NCI-H2196 treated with DMSO at 0.1 percent for 48 hours (cell line): ENCODE results near the gene PIAS1.
"Not testable (repeated sequence)": the region's sequence is repeated elsewhere in the genome, so short reads cannot be mapped to it uniquely, and the experiment has no call there.

Experiments
- DNase-seq: peaks from one replicate; lab custom pipeline; 2025; ENCODE audit not compliant: unreplicated experiment; lab: John Stamatoyannopoulos, UW

Gene PIAS1

GRCh38 chr15:68053701-68054627 is at the start of gene PIAS1:
Gene PIAS1 (plus strand): TSS chr15:68054315. CDS start chr15:68054327, 12 bp downstream.
- DNase-seq: peak; percentile 71

- not testable (repeated sequence) for DNase-seq
Observed at GRCh38 chr15:68007642-68008041, 46.5 kb upstream of the PIAS1 start.

DNA sequence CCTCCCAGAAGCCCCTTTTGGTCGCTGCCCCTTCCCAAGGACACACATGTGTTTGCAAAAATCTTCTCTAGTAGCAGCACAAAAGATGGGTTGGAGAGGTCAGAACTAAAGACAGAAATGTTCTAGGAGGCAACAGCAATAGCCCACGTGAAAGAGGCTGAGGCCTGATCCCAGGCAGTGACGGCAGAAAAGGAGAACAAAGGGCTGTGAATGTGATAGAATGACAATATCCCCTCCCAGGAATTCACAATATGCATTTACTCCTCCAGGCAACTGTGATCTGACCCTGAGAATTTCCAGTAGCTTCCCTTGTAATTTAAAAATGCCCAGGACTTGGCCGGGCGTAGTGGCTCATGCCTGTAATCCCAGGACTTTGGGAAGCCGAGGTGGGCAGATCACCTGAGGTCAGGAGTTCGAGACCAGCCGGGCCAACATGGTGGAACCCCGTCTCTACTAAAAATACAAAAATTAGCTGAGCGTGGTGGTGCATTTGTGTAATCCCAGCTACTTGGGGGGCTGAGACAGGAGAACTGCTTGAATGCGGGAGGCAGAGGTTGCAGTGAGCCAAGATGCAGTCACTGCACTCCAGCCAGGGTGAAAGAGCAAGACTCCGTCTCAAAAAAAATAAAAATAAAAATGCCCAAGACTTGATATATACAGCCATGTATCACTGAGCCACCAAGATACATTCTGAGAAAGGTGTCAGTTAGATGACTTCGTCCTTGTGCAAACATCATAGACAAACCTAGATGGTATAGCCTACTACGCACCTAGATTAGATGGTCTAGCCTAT is 43.6 kb upstream of the PIAS1 start:
- no peak for DNase-seq

DNA sequence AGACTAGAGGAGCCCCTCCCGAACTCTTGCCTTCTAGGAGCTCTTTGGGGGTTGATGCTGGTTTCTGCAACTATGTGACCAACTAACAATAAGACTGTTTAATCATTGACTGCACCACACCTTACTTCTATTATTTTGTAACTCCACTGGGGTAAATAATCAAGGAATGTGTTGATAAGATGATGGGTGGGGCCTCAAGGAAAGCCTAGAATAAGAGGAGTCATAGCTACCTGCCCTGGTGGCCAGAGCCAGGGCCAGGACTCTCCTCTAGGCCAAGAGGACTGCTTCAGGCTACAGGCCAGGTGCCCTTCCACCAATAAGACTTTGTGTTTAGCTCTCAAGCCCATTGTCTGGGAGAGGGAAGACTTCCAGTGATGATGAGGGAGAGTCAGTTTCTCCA is 41.2 kb upstream of the PIAS1 start:
- no peak for DNase-seq

DNA sequence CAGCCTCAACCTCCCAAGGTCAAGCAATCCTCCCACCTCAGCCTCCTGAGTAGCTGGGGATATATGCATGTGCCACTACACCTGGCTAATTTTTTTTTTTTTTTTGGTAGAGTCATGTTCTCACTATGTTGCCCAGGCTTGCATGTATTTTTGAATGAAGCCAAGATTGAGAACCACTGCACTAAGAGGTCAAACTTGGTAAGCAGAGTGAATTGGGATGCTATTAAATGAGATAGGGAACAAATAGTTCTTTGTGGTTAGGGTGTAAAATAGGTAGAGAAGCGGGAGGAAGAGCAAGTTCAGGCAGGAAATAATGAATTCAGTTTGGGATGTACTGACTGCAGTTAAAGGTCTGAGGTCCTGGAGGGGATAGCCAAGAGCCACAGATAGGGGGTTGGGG is 39.9 kb upstream of the PIAS1 start:
- DNase-seq: no peak

- DNase-seq: no peak
Observed at GRCh38 chr15:68015244-68015643, 38.9 kb upstream of the PIAS1 start.

DNA sequence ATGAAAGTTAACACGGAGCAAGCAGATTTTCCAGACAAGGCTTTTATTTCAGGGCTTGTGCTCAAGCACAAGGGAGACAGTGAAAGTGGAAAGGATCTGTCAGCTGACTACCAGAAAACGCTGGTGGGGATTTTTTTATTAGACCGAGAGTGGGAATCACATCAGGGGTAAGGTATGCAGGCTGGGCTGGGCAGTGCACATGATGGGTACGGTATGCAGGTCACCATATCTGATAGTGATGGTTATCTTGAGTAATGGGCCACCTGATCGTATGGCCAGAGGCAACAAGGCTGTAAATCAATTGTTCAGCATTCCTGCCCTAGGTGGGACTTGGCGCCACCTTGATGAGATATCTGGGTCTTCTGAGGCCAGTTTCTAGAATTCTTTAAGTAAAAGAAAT is 36.9 kb upstream of the PIAS1 start:
- no peak for DNase-seq

DNA sequence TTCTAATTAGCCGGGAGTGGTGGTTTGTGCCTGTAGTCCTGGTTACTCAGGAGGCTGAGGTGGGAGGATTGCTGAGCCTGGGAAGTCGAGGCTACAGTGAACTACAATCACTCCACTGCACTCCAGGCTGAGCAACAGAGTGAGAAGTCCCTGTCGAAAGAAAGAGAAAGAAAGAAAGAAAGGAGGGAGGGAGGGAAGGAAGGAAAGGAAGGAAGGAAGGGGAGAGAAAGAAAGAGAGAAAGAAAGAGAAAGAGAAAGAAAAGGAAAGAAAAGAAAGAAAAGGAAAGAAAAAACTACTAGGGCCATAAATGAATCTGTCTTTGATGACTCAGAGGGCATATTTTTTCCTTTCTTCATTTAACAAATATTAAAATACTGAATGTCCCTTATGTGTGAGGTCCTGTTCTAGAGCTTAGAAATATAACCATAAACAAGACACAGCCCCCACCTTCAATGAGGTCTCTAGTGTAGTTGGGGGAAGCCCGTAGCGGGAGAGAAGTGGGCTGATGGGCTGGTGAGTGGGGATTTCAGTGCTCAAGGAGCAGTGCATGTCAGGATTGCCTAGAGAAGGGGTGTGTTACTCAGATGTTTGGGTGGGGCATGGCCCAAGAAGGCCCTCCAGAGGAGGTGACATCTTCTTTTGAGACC is 35.2 kb upstream of the PIAS1 start:
- no peak for DNase-seq

GRCh38 chr15:68019814-68020525 is 34.1 kb upstream of the PIAS1 start:
- DNase-seq: no peak

DNA sequence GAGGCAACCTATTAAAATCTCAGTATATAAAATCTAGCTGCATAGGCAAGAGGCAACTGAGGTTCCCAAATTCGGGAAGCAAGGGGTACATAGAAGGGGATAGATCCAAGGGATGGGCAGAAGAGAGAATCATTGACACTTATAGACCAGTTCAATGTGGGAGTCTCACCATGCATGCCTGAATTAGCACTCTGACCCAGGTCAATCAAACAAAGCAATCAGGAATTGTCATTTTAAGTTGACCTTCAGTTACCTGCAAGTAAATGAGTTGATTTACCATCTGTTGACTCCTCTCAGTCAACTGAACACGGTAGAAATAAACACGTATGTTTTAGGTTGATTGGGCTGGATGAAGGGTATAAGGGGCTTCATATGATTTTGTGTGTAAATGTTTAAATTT is 33.4 kb upstream of the PIAS1 start:
- DNase-seq: no peak

DNA sequence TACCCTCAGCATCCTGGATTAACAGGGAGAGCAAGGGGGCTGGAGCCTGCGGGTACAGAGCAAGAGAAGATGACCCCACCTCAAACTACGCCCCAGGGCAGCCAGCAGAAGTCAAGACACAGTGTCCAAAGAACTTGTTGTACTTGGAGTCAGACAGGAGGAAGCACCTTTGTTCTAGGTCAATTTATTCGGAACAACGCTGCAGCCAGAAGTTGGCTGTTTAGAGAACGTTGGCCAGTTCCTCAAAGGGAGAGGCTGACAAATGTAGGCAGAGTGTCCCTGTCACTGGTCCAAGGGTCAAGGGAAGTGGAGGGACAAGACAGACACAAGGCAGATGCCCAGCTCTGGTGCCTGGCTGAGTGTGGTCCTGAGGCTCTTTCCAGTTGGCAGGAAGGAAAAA is 32.1 kb upstream of the PIAS1 start:
- no peak for DNase-seq

GRCh38 chr15:68023307-68024101 is 30.6 kb upstream of the PIAS1 start:
- DNase-seq: no peak

GRCh38 chr15:68025835-68026424 is 28.2 kb upstream of the PIAS1 start:
- DNase-seq: no peak

- DNase-seq: no peak
Observed at GRCh38 chr15:68027388-68027787, 26.7 kb upstream of the PIAS1 start.

DNA sequence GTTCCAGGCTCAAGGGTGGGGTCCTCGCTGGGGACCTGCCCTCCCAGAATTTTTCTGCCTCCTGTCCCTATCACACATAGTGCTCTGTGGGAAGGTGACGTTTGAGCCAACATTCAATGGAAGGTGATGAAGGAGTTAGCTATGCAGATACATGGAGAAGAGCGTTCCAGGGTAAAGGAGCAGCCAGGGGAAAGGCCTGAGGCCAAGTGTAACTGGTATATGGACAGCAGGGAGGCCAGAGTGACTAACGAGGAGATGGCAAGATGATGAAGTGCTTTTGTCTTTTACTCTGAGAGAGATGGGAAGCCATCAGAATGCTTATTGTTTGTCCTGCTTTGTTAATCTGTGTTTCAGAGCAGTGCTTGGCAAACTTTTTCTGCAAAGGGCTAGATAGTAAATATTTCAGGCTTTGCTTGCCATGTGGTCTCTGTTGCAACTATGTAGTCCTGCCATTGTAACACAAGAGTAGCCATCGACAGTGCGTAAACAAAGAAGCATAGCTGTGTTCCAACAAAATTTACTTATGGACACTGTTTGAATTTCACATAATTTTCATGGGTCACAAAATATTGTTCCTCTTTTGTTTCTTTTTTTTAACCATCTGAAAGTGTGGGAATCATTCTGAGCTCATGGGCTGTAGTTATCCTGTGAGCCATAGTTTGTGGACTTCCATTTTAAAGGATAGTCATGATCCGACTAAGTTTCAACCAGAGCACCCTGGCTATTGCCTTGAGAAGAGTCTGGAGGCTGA is 25.8 kb upstream of the PIAS1 start:
- DNase-seq: no peak

GRCh38 chr15:68028888-68029207 is 25.3 kb upstream of the PIAS1 start:
- no peak for DNase-seq

DNA sequence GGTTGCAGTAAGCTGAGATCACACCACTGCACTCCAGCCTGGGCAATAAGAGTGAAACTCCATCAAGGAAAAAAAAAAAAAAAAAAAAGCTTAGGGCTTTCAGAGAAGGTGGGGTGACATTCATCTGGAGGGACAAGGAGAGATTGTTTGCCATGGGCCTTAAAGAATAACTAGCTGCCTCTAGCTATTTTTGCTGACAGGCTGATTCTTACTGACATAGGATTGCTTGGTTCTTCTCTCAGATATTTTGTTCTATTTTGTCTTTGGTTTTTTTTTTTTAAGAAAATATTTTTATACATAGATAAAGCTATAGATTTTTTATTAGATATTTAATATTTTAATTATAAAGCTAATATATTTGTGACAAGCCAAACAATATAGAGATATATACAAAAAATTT is 24.2 kb upstream of the PIAS1 start:
- no peak for DNase-seq

DNA sequence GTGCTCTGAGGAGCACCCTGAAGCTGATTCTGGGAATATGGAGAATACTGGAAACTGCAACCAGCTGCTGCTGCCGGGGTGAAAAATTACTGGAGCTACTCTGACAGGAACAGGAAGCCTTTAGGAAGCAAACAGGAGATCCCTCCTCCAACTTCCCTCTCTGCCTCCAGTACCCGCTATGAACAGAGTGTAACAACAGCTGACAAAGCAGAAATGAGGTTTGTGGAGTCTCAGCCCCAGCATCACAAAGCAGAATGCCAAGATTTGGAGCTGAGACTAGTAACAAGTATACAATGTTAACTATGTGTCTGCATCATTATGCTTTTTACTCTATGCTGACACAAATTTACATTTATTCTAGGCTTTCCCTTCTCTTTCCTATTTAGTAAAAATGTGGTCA is 22.7 kb upstream of the PIAS1 start:
- DNase-seq: no peak

- no peak for DNase-seq
Observed at GRCh38 chr15:68032672-68033071, 21.4 kb upstream of the PIAS1 start.
